IMR-90 (cell line): ENCODE results near the gene SLIT3. TPM values are rescaled to one million over a fixed set of nuclear protein-coding genes. Genes with fewer than 3 reads are reported as not detected.

Source experiments
- ATAC-seq: fragments of 200-7000 bp; cut with Tn5 transposase; 2 replicates; pipeline ENCODE4 v1.9.1; 2020; ENCODE audit warnings: low read depth, mild to moderate bottlenecking, moderate library complexity
- BruUV-seq: library from RNA; stranded (reverse); fragments of 400-500 nt; replicated peaks from 2 replicates; lab custom pipeline; 2021; lab: Mats Ljungman, UMichigan
- CTCF ChIA-PET: fragments of 300-600 bp; formaldehyde crosslinking; extraction: SDS; loops from one replicate; lab custom pipeline; 2021; ENCODE audit warnings: antibody characterized with exemption; lab: Yijun Ruan, JAX
- POLR2A ChIA-PET: fragments of 300-600 bp; sonication (Branson Sonifier 250); formaldehyde crosslinking; loops from one replicate; lab custom pipeline; 2022; ENCODE audit warnings: antibody characterized with exemption; ENCODE audit not compliant: unreplicated experiment; lab: Charles Lee
- DNase-seq: peaks from one replicate; pipeline ENCODE4 v3.0.0; 2013
- H2AFZ ChIP-seq: replicated peaks from 2 replicates; pipeline ENCODE3; 2013; ENCODE audit warnings: low read length, mild to moderate bottlenecking; ENCODE audit not compliant: poor library complexity
- H2AK5ac ChIP-seq: 2 replicates; pipeline ENCODE4 v1.6.1; 2013; ENCODE audit warnings: low read depth, low read length, inconsistent platforms
- H2AK9ac ChIP-seq: replicated peaks from 2 replicates; pipeline ENCODE3; 2013; ENCODE audit warnings: mild to moderate bottlenecking, low read depth, low read length, moderate library complexity; ENCODE audit not compliant: poor library complexity
- H2BK120ac ChIP-seq: 2 replicates; pipeline ENCODE4 v1.6.1; 2013; ENCODE audit warnings: low read depth, low read length, inconsistent platforms
- H2BK15ac ChIP-seq: 3 replicates; pipeline ENCODE4 v1.6.1; 2013; ENCODE audit warnings: low read depth, low read length, inconsistent platforms
- H2BK20ac ChIP-seq: 2 replicates; pipeline ENCODE4 v1.6.1; 2013; ENCODE audit warnings: low read depth, mild to moderate bottlenecking, inconsistent platforms, low read length, moderate library complexity
- H2BK5ac ChIP-seq: 2 replicates; pipeline ENCODE4 v1.6.1; 2013; ENCODE audit warnings: mild to moderate bottlenecking, low read depth, low read length, inconsistent platforms; ENCODE audit not compliant: poor library complexity, severe bottlenecking
- H3K14ac ChIP-seq: replicated peaks from 2 replicates; pipeline ENCODE4 v1.6.1; 2013; ENCODE audit warnings: low read depth, low read length, inconsistent platforms
- H3K18ac ChIP-seq: 2 replicates; pipeline ENCODE4 v1.6.1; 2013; ENCODE audit warnings: low read depth, low read length, control low read depth
- H3K23ac ChIP-seq: 2 replicates; pipeline ENCODE4 v1.6.1; 2013; ENCODE audit warnings: low read depth, low read length, inconsistent platforms
- H3K27ac ChIP-seq: 2 replicates; pipeline ENCODE4 v1.5.1; 2013; ENCODE audit warnings: mild to moderate bottlenecking, control low read depth, low read length; ENCODE audit not compliant: insufficient read depth
- H3K27me3 ChIP-seq: 2 replicates; pipeline ENCODE4 v1.6.1; 2013; ENCODE audit warnings: low read length; ENCODE audit not compliant: control insufficient read depth, insufficient read depth
- H3K36me3 ChIP-seq: 2 replicates; pipeline ENCODE4 v1.6.1; 2013; ENCODE audit warnings: low read length, mixed read lengths; ENCODE audit not compliant: control insufficient read depth, insufficient read depth
- H3K4ac ChIP-seq: 2 replicates; pipeline ENCODE4 v1.6.1; 2013; ENCODE audit warnings: low read depth, low read length, inconsistent platforms
- H3K4me1 ChIP-seq: 2 replicates; pipeline ENCODE4 v1.6.1; 2013; ENCODE audit warnings: low read length, mixed read lengths; ENCODE audit not compliant: control insufficient read depth, insufficient read depth
- H3K4me2 ChIP-seq: 2 replicates; pipeline ENCODE4 v1.6.1; 2013; ENCODE audit warnings: low read depth, mild to moderate bottlenecking, control low read depth, low read length, moderate library complexity
- H3K4me3 ChIP-seq: 2 replicates; pipeline ENCODE4 v1.5.1; 2013; ENCODE audit warnings: low read depth, mild to moderate bottlenecking, control low read depth, low read length, moderate library complexity; ENCODE audit not compliant: insufficient read depth
- H3K56ac ChIP-seq: 2 replicates; pipeline ENCODE4 v1.6.1; 2013; ENCODE audit warnings: low read length, inconsistent platforms; ENCODE audit not compliant: insufficient read depth; ENCODE audit errors: extremely low read depth
- H3K79me1 ChIP-seq, 2 experiments: 2 replicates each; pipeline ENCODE4 v1.6.1; 2013; ENCODE audit warnings: low read length in 2 of 2, inconsistent platforms in 1 of 2, low read depth in 1 of 2
- H3K9ac ChIP-seq: 2 replicates; pipeline ENCODE4 v1.6.1; 2013; ENCODE audit warnings: low read depth, low read length, control low read depth
- H3K9me1 ChIP-seq: 2 replicates; pipeline ENCODE4 v1.6.1; 2013; ENCODE audit warnings: low read length, inconsistent platforms; ENCODE audit not compliant: insufficient read depth
- H3K9me3 ChIP-seq: 2 replicates; pipeline ENCODE4 v1.6.1; 2013; ENCODE audit warnings: low read length; ENCODE audit not compliant: control insufficient read depth, insufficient read depth
- H4K20me1 ChIP-seq: 2 replicates; pipeline ENCODE4 v1.6.1; 2013; ENCODE audit warnings: low read length, inconsistent platforms; ENCODE audit not compliant: insufficient read depth
- H4K5ac ChIP-seq: 2 replicates; pipeline ENCODE4 v1.6.1; 2013; ENCODE audit warnings: mild to moderate bottlenecking, low read depth, low read length, control low read depth
- H4K8ac ChIP-seq, 2 experiments: 2 replicates each; pipeline ENCODE4 v1.6.1; 2013; ENCODE audit warnings: low read depth in 2 of 2, low read length in 2 of 2, control low read depth in 1 of 2, inconsistent platforms in 1 of 2
- H4K91ac ChIP-seq: 2 replicates; pipeline ENCODE4 v1.6.1; 2013; ENCODE audit warnings: low read depth, low read length, inconsistent platforms; ENCODE audit not compliant: insufficient read depth
- CEBPB ChIP-seq: IDR thresholded peaks from 2 replicates; pipeline ENCODE4 v1.6.1; 2012; ENCODE audit warnings: low read depth, low read length, improper control_type of control experiment
- WGBS, 2 experiments: methylation state at CpG; one replicate each; pipeline versions ENCODE4 v1.1.5 to v1.1.7; 2013; ENCODE audit warnings: missing lambda C conversion rate in 2 of 2; ENCODE audit not compliant: insufficient read length in 1 of 2; ENCODE audit errors: extremely low coverage in 2 of 2; 5-methylcytosine and 5-hydroxymethylcytosine counted together
- dilution Hi-C: fragments of 300-500 bp; cut with HindIII; formaldehyde crosslinking; loops from one replicate; pipeline ENCODE4 v1.14.3; 2018; ENCODE audit warnings: low sequenced_read_pairs; ENCODE audit not compliant: unreplicated experiment
- in situ Hi-C: fragments of 300-500 bp; cut with MboI; formaldehyde crosslinking; loops from 3 replicates; pipeline ENCODE4 v1.14.3; 2019; ENCODE audit warnings: low sequenced_read_pairs, inconsistent platforms, mixed read lengths
- intact Hi-C: fragments of 100-400 bp; cut with micrococcal nuclease; formaldehyde crosslinking; loops from 2 replicates; pipeline ENCODE4 v1.10.0; 2022
- polyA plus RNA-seq, 3 experiments: library from polyadenylated mRNA; depleted of rRNA; stranded (reverse); fragments of >200 nt; gene quantifications; 2 replicates each; pipeline ENCODE4 v1.2.3, GENCODE V29; 2012; ENCODE audit warnings: low replicate concordance in 1 of 3
- total RNA-seq: library from RNA; depleted of rRNA; stranded (reverse); fragments of >200 nt; gene quantifications from 2 replicates; pipeline ENCODE4 v1.2.3, GENCODE V29; 2012
- TF ChIP-seq, protein P1 (sequence below): conservative IDR thresholded peaks from 2 replicates; pipeline ENCODE4 v1.5.1; 2012; ENCODE audit warnings: mild to moderate bottlenecking, low read depth, low read length, improper control_type of control experiment
- TF ChIP-seq, protein P2 (sequence below): fragments of 150-350 bp; IDR thresholded peaks from 2 replicates; pipeline ENCODE4 v1.6.1; 2017; ENCODE audit warnings: mild to moderate bottlenecking, antibody characterized with exemption, low read length, low read depth

Gene SLIT3
- total and polyA plus RNA-seq, 2 of the 4 experiments (the other 2 are of a cell fraction): 0.18 to 0.50 TPM

DNA sequence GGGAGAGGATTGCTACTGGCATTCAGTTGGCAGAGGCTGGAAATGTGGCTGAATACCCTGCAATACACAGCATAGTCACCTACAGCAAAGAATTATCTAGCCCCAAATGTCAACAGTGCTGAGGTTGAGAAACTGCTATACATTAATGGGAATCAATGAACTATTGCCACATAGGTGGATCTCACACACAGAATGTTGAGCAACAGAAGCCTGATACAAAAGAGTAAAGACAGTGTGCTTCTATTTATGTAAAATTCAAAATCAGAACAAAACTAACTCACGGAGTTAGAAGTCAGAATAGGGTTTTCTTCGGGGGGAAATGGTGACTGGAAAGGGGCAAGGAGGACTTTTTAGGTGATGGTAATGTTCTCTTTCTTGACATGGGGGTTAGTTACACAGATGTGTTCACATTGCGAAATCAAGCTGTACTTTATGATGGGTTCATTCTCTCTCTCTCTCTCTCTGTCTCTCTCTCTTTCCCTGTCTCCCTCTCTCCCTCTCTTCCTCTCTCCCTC, 676.0 kb downstream of the SLIT3 start:
- Histone ChIP-seq H4K20me1 (no peaks in the 10 kb centered on the region), H2AK5ac (no peak overlapping the region), H3K18ac (no peak overlapping the region), H3K4me1 (no peaks in the 10 kb centered on the region), H2AFZ (no peak overlapping the region), H3K27ac (no peak overlapping the region), H2BK120ac (no peak overlapping the region), H4K8ac (no peak overlapping the region), H3K23ac (no peak overlapping the region), H3K4ac (no peak overlapping the region), H3K9me1 (no peaks in the 10 kb centered on the region), H3K27me3 (no peaks in the 10 kb centered on the region), H3K36me3 (no peaks in the 10 kb centered on the region), H3K9ac (no peak overlapping the region), H2BK20ac (no peak overlapping the region), H3K56ac (no peak overlapping the region), H3K9me3 (no peaks in the 10 kb centered on the region), H3K79me1 (no peaks in the 10 kb centered on the region), H4K91ac (no peak overlapping the region), H4K5ac (no peak overlapping the region), H3K4me3 (no peak overlapping the region), H2BK5ac (no peak overlapping the region), H2BK15ac (no peak overlapping the region), H2AK9ac (no peak overlapping the region), H3K4me2 (no peak overlapping the region), H3K14ac (no peak overlapping the region)
- dilution Hi-C loops (no loop called here), in situ Hi-C loops (no loop called here), intact Hi-C loops (no loop called here)
- CTCF ChIA-PET: no interaction called here
- no TSS peak for BruUV-seq
- ATAC-seq: no peak
- no peak for DNase-seq
- peak; percentile 70 for TF ChIP-seq CEBPB
- TF ChIP-seq, protein P1, sequence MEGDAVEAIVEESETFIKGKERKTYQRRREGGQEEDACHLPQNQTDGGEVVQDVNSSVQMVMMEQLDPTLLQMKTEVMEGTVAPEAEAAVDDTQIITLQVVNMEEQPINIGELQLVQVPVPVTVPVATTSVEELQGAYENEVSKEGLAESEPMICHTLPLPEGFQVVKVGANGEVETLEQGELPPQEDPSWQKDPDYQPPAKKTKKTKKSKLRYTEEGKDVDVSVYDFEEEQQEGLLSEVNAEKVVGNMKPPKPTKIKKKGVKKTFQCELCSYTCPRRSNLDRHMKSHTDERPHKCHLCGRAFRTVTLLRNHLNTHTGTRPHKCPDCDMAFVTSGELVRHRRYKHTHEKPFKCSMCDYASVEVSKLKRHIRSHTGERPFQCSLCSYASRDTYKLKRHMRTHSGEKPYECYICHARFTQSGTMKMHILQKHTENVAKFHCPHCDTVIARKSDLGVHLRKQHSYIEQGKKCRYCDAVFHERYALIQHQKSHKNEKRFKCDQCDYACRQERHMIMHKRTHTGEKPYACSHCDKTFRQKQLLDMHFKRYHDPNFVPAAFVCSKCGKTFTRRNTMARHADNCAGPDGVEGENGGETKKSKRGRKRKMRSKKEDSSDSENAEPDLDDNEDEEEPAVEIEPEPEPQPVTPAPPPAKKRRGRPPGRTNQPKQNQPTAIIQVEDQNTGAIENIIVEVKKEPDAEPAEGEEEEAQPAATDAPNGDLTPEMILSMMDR: no peak
- TF ChIP-seq, protein P2, sequence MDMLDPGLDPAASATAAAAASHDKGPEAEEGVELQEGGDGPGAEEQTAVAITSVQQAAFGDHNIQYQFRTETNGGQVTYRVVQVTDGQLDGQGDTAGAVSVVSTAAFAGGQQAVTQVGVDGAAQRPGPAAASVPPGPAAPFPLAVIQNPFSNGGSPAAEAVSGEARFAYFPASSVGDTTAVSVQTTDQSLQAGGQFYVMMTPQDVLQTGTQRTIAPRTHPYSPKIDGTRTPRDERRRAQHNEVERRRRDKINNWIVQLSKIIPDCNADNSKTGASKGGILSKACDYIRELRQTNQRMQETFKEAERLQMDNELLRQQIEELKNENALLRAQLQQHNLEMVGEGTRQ: no peak
- no CpG with 5 or more reads among the region's 3 CpGs for WGBS, 2 experiments
- POLR2A ChIA-PET: no interaction called here
